Prostate gland (tissue), 2 donors: Measurements from ENCODE around the gene EHMT1. TPM values are rescaled to one million over a fixed set of nuclear protein-coding genes. Genes with fewer than 3 reads are reported as not detected.

Source experiments
- DNase-seq: peaks from one replicate; pipeline ENCODE4 v3.0.0-alpha.2; 2019; ENCODE audit warnings: low spot score
- H3K27ac ChIP-seq, 2 donors: fragments of 200-600 bp; sonication (generic); 2 replicates each; pipeline ENCODE4 v1.5.1; 2017 to 2019
- H3K27me3 ChIP-seq: fragments of 200-600 bp; sonication (generic); replicated peaks from 2 replicates; pipeline ENCODE4 v1.5.1; 2019; ENCODE audit not compliant: insufficient read depth
- H3K36me3 ChIP-seq, 2 donors: fragments of 200-600 bp; sonication (generic); 1 replicate in 1 of 2; 2 replicates in 1 of 2; pipeline versions ENCODE4 v1.5.1 to v1.8.1; 2017 to 2019
- H3K4me1 ChIP-seq: fragments of 200-600 bp; sonication (generic); replicated peaks from 2 replicates; pipeline ENCODE4 v1.5.1; 2019
- H3K4me3 ChIP-seq, 2 donors: fragments of 200-600 bp; sonication (generic); 2 replicates each; pipeline ENCODE4 v1.5.1; 2017 to 2019
- H3K9me3 ChIP-seq: fragments of 200-600 bp; sonication (generic); 2 replicates; pipeline ENCODE4 v1.5.1; 2017
- POLR2A ChIP-seq: fragments of 450-650 bp; IDR thresholded peaks from one replicate; pipeline ENCODE4 v1.6.1; 2016; ENCODE audit warnings: antibody characterized with exemption, mild to moderate bottlenecking
- POLR2AphosphoS5 ChIP-seq: sonication (generic); formaldehyde crosslinking; IDR thresholded peaks from one replicate; pipeline ENCODE4 v1.6.1; 2017; ENCODE audit warnings: antibody characterized with exemption
- WGBS: methylation state at CpG from one replicate; pipeline ENCODE4 v1.1.5; 2018; 5-methylcytosine and 5-hydroxymethylcytosine counted together
- intact Hi-C: fragments of 100-400 bp; cut with DNase I; formaldehyde crosslinking; loops from one replicate; pipeline ENCODE4 v1.14.2; 2022
- total RNA-seq, 2 donors: library from RNA; depleted of rRNA; stranded (reverse); fragments of >200 nt; gene quantifications; one replicate each; pipeline ENCODE4 v1.1.0, GENCODE V29; 2016
- TF ChIP-seq, protein P1 (sequence below), 4 experiments: fragments of 200-600 bp in 2 of 4; fragments of 450-650 bp in 2 of 4; sonication (generic) in 2 of 4; IDR thresholded peaks; 1 replicate in 3 of 4; 2 replicates in 1 of 4; pipeline ENCODE4 v1.5.1; 2016 to 2019; ENCODE audit warnings: antibody characterized with exemption in 4 of 4, mild to moderate bottlenecking in 2 of 4, moderate library complexity in 2 of 4

The EHMT1 gene
- total RNA-seq, 2 donors from 2014 or later: 81.3 to 149 TPM

DNA sequence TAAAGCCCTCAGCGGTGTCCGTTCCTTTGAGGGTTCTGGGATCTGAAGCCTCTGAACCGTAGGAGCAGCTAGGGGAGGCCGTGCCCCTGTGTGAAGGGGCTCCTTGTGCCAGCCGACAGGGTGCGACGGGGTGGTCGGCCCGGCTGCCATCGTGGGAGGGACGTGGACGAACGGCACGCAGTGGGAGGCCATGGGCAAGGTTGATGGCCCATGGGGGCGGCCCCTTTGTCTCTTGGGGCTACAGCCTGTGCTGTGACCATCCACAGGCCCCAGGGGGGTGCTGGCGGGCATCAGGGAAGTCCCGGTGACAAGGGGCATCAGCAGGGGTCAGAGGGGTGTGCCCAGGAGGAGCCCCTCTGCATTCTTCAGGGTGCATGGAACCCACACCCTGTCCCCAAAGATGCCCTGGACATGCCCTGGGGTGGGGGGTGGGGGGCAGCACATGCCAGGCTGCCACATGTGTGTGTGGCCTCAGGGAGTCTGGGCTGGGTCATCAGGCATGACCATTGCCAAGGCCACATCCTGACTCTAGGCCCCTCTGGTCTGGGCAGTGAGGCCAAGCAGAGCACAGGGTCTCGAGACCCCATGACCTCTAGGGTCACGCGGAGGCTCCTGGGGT is 209.2 kb downstream of the EHMT1 start:
- 96% methylated on average over 20 of the region's 20 CpGs for WGBS
- intact Hi-C loops: no loop called here
- TF ChIP-seq, protein P1, sequence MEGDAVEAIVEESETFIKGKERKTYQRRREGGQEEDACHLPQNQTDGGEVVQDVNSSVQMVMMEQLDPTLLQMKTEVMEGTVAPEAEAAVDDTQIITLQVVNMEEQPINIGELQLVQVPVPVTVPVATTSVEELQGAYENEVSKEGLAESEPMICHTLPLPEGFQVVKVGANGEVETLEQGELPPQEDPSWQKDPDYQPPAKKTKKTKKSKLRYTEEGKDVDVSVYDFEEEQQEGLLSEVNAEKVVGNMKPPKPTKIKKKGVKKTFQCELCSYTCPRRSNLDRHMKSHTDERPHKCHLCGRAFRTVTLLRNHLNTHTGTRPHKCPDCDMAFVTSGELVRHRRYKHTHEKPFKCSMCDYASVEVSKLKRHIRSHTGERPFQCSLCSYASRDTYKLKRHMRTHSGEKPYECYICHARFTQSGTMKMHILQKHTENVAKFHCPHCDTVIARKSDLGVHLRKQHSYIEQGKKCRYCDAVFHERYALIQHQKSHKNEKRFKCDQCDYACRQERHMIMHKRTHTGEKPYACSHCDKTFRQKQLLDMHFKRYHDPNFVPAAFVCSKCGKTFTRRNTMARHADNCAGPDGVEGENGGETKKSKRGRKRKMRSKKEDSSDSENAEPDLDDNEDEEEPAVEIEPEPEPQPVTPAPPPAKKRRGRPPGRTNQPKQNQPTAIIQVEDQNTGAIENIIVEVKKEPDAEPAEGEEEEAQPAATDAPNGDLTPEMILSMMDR (IDR thresholded peaks at IDR 0.05): no peak
- TF ChIP-seq POLR2A (no peak), POLR2AphosphoS5 (no peak)
- no peak overlapping the region for H3K27ac ChIP-seq
- H3K9me3 ChIP-seq: no peaks in the 10 kb centered on the region
- no peaks in the 10 kb centered on the region for H3K4me1 ChIP-seq
- H3K27me3 ChIP-seq: no peaks in the 10 kb centered on the region
- H3K4me3 ChIP-seq: no peak overlapping the region
- H3K36me3 ChIP-seq: peaks cover 3 to 5% of the 10 kb centered on the region in 2 donors
- no peak for DNase-seq

DNA sequence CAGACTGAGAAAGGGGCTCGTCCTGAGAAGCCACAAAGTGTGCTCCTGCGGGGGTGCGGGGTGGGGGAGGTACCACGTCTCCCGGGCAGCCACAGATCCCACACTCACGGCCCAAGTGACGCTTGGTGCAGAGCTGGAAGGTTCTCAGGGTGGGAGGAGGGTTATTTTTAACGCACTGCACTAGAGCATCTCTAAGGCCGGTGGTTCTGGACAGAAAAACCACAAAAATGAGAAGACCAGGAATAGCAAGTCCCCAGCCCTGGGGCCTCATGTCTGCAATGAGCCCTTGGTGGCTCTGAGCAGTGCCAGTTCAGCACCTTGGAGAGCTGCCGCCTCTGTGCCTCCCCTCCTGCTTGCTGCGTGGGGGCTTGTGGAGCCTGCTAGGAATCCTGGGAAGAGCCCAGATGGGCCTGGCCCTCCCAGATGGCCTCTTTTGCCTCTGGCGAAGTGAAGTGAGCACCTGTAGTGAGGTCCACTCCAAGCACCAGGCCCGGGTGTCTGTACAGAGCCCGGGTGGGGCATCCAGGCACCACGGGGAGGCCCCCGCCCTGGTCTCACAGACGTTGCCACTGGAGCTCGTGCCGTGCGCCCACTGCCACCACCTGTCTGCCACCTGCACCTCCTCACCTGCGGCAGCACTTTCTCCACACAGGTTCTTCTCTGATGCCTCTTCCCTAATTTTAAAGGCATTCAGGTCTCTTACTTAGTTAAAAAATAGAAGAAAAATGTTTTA is 209.9 kb downstream of the EHMT1 start:
- no peak for TF ChIP-seq POLR2AphosphoS5
- no peak for TF ChIP-seq POLR2A
- TF ChIP-seq, protein P1 (IDR thresholded peaks at IDR 0.05): no peak
- Histone ChIP-seq H3K27ac (no peak overlapping the region), H3K9me3 (no peaks in the 10 kb centered on the region), H3K4me3 (no peak overlapping the region), H3K27me3 (no peaks in the 10 kb centered on the region), H3K36me3 (peaks cover 5% of the 10 kb centered on the region in 2 donors), H3K4me1 (no peaks in the 10 kb centered on the region)
- intact Hi-C loops: no loop called here
- DNase-seq: no peak
- WGBS: 79% methylated on average over 20 of the region's 21 CpGs

DNA sequence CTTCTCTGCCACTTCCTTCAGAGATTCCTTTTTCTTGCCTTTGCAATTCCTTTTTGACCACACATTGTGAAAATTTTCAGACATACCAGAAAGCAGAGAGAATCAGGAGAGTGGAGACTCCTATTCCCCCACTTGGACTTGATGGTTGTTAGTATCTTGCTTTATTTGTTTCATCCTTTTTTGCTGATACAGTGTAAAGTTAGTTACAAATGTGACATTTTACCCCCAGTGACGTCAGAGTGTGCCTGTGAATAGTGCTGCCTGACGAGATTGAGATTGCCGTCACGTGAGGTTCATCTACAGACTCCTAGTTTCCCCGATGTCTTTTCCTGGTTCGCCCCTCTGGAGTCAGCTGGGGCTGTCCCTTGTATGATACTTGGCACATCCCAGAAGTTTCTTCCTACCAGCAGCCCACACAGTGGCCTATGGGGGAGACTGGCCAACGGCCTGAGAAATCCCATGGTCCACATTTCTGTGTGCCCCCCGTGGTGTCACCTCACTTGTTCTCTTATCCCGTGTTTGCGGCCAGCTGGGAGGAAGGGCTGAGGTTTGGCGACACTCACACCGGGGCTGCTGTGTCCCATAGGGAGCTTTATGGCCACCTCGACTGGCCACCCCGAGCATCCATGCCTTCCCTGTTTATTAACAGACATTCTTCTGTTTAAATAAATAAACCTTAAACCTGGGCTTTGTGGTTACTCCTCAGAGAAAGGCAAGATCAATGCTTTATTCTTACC is 210.6 kb downstream of the EHMT1 start:
- Histone ChIP-seq H3K27me3 (no peaks in the 10 kb centered on the region), H3K36me3 (peaks cover 5 to 11% of the 10 kb centered on the region in 2 donors), H3K4me3 (no peak overlapping the region), H3K4me1 (no peaks in the 10 kb centered on the region), H3K9me3 (no peaks in the 10 kb centered on the region), H3K27ac (no peak overlapping the region)
- intact Hi-C loops: no loop called here
- WGBS: 88% methylated on average over 14 of the region's 14 CpGs
- TF ChIP-seq, protein P1 (IDR thresholded peaks at IDR 0.05): no peak
- TF ChIP-seq POLR2AphosphoS5: no peak
- TF ChIP-seq POLR2A: no peak
- no peak for DNase-seq

DNA sequence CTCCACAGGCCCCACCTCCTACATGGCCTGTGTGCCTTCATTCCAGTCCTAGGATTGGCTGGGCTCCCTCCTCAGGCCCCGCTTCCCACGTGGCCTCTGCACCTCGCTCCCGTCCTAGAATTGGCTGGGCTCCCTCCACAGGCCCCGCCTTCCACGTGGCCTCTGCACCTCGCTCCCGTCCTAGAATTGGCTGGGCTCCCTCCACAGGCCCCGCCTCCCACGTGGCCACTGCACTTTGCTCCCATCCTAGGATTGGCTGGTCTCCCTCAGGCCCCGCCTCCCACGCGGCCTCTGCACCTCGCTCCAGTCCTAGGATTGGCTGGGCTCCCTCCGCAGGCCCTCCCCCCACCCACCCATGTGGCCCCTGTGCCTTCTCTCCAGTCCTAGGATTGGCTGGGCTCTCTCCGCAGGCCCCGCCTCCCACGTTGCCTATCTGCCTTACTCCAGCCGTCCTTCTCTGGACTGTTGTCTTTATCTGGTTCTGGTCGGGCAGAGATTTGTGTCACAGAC is 213.4 kb downstream of the EHMT1 start:
- TF ChIP-seq POLR2A (no peak), POLR2AphosphoS5 (no peak)
- TF ChIP-seq, protein P1 (IDR thresholded peaks at IDR 0.05): no peak
- 94% methylated on average over 20 of the region's 20 CpGs for WGBS
- no peak overlapping the region for H3K4me3 ChIP-seq
- no peak overlapping the region for H3K27ac ChIP-seq
- peaks cover 2 to 17% of the 10 kb centered on the region in 2 donors for H3K36me3 ChIP-seq
- H3K4me1 ChIP-seq: no peaks in the 10 kb centered on the region
- no peaks in the 10 kb centered on the region for H3K9me3 ChIP-seq
- intact Hi-C loops: no loop called here
- H3K27me3 ChIP-seq: no peaks in the 10 kb centered on the region
- DNase-seq: no peak
